LoVo (cell line): ENCODE results near the gene CEBPZOS.

Source experiments
- DNase-seq: peaks from one replicate; pipeline ENCODE4 v3.0.0-alpha.2; 2016; ENCODE audit warnings: low spot score

The CEBPZOS gene

DNA sequence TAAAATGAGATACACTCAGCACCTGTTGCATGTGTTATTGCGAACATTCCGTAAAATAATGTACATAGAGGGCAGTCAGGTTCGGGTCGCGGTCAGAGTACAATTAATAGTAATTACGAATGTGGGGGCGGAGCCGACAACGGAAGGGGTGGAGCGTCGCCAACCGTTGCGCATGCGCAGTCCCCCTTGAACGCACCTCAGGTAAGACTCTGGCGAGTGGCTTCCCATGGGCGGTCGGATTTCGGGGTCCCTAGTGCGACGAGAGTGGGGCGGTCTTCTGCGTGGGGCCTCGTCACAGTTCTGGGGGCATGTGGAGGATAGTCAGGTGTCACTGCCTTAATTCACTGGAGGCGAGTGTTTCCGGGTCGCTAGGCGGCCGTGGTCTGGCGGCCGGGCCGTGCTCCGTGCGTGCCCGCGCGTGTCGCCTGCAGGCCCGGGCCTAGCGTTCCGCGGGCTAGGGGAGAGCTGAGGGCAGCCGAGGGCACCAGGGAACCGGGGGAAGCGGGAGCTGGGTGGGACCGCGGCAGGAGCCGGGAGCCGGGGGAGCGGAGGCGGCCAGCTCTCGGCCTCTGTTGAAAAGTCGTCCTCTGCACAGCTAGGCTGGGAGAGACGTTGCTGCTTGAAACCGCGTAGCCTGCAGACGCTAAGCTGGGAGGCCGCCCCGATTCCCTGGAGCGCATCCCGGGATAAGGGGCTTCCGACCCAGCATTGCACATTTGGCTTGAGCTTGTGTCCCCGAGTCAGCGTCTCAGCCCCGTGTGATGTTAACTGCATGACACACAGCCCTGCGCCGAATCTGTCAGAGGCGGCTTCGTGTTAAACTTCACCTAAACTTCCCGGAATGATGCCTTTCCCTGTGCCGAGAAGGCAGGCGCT is at the start of gene CEBPZOS:
Gene CEBPZOS (plus strand): TSS at position 177 of the 876 bp plus-strand sequence. CDS start 3,209 bp downstream, outside the sequence.
- peak; percentile 88 for DNase-seq

DNA sequence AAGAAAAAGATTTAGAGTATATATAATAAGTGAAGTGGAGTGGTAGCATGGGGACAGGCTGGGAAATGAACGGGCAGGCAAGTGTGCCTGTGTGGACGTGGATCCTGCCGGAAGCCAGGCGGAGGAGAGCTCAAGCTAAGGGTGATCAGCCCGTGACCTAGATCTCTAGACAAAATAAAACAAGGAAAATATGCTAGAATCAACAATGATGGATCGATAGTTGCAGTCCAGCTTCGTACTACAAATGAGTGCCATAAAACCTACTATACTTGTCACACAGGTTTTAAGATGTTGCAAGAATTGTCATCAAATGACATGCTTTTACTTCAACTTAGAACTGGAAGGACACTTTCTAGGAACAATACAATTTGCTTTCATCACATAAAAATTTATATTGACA is 48.0 kb upstream of the CEBPZOS start:
- DNase-seq, result no peak

DNA sequence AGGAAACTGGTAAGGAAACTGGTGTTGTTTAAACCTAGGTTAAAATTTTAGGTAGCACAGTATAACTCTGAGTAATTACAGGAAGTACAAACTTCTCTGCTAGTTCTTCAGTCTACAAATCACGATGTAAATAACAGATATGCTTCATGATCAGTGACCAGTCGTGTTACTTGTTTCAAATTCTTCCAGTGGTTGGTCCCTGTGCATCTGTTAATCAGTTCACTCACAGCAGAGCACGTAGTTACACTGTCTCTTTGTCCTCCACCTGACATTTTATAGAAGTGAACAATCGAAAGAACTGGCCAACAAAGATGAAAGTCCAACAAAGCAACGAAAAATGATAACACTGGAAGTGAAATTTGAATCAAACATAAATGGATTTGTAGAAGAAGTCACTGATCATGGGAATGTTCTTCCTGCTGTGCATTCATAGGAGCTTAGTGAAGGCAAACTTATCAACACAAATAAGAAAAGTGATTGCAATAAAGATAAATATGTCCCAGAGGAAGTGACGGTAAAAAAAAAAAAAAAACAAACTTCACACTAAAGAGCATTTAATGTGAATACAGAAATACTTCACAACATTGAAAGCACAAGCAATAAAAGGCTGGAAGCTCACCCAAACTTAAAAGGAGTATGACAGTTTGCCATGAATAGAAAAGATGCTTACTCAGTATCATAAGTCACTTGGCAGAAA is 46.5 kb upstream of the CEBPZOS start:
- DNase-seq, result peak; percentile 10

DNA sequence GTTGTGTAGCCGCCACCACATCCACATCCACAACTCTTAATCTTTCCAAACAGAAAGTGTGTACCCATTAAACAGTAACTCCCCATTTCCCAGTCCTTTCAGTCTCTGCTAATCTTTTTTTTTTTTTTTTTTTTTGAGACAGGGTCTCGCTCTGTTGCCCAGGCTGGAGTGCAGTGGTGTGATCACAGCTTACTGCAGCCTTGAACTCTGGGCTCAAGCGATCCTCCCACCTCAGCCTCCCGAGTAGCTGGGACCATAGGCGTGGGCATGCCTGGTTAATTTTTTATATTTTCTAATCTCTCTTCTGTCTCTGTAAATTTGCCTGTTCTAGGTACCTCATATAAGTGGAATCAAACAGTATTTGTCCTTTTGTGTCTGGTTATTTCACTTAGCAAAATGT is 43.1 kb upstream of the CEBPZOS start:
- no peak for DNase-seq

DNA sequence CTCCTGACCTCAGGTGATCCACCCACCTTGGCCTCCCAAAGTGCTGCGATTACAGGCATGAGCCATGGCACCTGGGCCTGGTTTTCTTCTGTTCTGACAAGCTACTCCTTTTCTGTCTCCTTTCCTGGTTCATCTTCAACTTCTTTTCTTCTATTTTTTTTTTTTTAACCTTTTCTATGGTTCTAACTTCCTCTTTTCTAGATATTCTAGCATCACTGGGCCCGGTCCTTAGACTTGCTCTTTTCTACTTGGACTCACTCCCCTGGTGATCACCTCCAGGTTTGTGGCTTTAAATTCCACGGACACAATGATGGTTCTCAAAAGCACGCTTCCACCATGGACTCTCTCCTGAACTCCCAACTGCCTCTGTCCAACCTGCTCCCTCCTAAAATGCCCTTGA is 41.5 kb upstream of the CEBPZOS start:
- DNase-seq, result no peak

DNA sequence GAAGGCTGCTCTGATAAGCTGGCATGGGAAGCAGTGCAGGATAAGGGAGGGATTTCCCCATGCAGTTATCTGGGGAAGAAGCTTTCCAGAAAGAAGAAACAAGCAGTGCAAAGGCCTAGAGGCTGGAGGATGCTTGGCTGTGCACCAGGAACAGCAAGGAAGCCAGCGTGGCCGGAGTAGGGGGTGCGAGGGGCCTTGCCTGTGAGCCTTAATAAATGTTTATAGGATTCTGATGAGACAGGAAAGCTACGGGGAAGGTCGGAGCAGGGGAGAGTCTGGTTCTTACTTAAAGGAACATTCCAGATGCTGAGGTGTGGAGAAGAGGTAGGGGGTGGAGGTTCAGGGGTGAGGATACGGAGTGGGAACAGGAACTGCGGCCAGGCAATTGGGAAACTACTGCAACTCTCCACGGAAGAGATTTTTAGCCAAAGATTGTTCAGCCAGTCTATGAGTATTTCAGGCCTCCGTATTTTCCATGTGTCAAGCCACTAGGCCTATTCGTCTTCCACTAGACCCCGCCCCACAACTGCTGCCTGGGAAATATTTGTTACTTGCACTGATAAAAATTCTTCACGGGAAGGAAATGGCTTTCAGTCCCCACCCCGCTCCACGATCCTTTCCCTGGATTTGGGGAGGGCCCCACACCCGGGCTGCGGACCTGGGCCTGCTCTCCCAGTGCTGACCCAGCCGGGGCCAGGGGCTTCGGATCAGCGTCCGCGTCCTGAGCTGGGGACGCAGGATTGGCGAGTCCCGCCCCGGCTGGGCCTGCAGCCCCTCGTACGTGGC is 40.0 kb upstream of the CEBPZOS start:
- peak; percentile 70 for DNase-seq

DNA sequence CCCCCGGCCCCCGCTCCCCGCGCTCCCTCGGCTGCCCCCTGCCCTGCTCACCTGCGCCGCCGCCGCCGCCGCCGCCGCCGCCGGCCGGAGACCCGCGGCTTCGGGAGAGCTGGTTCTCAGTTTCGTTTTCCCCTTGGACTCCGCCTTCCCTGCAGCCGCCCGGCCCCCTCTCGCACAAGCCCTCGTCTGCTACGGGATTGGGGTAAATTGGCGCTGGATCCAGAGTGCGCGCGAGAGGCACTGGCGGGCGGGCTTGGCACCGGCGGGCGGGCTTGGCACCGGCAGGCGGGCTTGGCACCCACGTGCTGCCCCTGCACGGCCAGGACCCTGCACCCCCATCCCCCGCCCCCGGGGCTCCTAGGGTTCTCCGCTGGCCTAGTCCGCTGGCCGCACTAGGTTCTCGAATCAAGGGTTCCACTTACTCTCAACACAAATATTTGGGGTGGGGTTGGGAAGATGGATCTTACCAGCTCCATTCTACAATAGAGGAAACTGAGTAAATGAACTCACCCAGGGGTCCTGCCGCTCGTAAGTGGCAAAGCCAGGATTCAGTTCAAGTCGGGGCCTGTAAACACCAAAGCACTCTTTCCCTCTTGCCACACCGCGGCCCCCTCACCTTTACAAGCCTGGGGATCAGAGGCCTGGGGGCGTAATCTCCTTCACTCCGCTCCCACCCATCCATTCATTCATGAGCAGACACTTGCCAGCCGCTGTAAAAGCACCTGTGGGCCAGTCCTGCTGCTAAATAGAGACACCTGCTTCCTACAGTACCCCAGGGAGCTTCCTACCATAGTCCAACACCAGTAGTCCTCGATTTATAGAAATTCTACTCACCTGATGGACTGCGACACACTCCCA is 39.2 kb upstream of the CEBPZOS start, which contains the start of gene EIF2AK2:
Gene EIF2AK2 (minus strand): TSS at position 124 of the 858 bp plus-strand sequence. CDS start 9,174 bp downstream, outside the sequence.
- peak; percentile 87 for DNase-seq

DNA sequence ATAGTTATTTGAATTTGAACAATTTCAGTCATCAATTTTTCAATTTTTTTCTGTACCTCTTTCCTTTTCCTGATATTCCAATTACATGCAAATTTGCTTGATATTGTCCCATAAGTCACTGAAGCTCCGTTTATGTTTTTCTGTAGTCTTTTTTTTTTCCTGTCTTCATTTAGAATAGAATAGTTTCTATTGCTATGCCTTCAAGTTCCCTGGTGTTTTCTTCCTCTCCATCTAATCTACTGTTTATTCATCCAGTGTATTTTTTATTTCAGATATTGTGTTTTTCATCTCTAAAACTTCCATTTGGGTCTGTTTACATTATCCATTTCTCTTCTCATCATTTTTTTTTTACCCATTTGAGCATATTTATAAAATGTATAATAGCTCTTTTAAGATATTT is 31.5 kb upstream of the CEBPZOS start:
- no peak for DNase-seq

DNA sequence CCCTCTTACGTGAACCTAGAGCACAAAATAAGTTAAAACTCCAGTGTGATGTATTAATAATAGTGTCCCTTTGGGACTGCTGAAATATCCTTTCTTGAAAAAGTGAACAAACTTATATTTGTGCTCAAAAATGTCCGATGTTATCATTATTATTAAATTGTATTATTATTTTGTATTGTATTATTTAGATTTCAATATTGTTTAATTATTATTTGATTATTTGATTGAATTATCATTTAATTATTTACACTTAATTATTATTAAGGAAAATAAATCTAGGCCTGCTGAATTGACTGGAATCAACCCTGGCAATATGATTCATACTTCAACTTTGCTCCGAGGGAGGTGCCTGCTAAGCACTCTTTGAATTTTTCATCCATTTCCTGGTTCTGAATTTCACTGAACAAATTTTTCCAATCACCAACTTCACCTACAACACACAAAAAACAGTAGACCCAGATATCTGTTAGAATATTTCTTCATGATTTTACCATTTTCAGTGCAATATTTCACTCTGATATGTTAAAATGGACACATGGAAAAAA is 28.6 kb upstream of the CEBPZOS start:
- peak; percentile 63 for DNase-seq

DNA sequence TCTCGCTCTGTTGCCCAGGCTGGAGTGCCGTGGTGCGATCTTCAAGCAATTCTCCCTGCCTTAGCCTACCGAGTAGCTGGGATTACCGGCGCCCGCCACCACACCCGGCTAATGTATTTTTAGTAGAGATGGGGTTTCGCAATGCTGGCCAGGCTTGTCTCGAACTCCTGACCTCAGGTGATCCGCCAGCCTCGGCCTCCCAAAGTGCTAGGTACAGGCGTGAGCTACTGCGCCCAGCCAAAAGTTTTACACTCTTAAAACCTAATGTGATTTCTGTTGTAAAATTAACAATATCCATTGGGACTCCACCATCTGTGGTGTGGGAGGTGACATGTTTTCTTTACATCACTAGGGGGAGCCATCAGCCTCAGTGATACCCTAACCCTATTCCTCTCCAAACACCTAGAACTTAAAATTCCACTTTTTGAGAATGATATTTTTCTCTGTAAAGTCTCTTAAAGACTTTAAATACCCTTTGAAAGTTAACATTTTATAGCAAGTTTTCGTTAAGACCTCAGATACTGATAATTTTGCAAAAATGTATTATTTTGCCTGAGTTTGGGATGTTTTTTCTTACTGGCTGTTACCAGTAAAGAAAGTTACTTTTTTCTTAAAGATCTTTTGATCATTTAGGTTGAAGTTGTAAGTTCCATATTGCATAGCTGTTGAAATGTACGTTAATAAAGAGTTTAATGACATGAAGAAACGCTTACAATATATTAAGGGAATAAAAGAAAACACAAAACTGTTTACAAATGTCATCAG is 27.9 kb upstream of the CEBPZOS start:
- peak; percentile 37 for DNase-seq

DNA sequence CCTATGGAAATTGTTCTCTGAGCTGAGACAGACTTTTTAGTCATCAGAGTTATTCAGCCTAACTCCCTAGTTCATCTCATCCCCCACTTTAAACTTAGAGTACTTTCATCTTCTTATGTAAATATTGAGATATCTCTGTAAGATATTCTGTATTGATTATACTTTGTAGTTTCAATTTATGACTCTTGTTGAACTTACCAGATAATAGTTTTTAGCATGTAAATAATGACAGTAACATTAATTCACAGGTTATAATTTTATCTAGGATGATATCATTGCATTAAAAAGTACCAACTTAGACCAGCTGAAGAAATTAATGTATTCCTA is 24.7 kb upstream of the CEBPZOS start:
- DNase-seq, result no peak

DNA sequence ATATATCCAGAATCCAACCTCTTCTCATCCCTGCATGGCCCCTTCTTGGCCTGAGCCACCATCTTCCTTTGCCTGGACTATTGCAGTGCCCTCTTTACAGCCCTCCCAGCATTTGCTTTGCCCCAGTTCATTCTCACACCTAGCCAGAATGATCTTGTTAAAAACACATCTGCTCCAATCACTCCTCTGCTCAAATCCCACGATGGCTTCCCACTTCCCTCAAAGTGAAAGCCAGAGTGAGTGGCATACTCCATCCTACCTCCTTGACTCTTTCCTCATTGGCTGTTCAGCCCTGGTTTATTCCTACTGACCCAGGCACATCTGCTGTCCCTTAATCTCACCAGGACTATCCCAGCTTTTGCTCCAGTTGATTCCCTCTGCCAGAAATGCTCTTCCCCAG is 22.6 kb upstream of the CEBPZOS start:
- no peak for DNase-seq

DNA sequence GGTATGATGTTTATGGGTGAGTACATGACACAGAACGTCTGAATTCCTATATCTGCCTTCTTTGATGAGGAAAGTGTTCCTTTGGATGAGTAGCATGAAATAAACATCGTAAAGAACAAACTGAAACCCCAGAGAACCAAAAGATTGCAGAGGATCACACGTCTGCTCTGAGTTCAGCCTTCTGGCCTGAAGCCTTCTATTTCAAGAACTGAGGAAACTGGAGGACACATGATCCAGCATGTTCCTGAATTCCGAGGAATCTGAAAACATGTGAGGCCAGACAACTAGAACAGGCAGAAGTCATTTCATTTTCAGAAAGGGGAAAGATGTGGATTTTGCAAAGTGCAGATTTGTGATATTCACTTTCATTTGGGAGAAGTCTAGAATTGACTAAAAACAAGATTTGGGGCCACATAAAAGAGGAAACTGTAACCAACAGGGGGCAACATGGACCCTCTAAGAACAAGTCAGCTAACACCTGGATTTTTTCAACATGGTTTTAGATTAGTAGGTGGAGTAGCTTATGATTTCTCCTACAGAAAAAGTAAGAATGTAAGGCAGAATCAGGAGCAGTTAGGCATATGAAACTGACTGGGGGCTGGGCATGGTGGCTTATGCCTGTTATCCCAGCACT is 16.2 kb upstream of the CEBPZOS start:
- no peak for DNase-seq

DNA sequence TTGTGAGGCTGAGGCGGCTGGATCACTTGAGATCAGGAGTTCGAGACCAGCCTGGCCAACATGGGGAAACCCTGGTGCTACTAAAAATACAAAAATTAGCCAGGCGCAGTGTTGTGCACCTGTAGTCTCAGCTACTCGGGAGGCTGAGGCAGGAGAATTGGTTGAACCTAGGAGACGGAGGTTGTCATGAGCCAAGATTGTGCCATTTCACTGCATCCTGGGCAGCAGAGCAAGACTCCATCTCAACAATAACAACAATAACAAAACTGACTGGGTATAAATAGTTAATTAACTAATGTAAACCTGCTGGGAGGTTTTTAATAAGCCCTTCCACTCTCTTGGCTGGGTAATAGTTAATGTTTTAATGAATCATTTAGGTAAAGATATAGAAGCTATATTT is 15.7 kb upstream of the CEBPZOS start:
- DNase-seq, result no peak

DNA sequence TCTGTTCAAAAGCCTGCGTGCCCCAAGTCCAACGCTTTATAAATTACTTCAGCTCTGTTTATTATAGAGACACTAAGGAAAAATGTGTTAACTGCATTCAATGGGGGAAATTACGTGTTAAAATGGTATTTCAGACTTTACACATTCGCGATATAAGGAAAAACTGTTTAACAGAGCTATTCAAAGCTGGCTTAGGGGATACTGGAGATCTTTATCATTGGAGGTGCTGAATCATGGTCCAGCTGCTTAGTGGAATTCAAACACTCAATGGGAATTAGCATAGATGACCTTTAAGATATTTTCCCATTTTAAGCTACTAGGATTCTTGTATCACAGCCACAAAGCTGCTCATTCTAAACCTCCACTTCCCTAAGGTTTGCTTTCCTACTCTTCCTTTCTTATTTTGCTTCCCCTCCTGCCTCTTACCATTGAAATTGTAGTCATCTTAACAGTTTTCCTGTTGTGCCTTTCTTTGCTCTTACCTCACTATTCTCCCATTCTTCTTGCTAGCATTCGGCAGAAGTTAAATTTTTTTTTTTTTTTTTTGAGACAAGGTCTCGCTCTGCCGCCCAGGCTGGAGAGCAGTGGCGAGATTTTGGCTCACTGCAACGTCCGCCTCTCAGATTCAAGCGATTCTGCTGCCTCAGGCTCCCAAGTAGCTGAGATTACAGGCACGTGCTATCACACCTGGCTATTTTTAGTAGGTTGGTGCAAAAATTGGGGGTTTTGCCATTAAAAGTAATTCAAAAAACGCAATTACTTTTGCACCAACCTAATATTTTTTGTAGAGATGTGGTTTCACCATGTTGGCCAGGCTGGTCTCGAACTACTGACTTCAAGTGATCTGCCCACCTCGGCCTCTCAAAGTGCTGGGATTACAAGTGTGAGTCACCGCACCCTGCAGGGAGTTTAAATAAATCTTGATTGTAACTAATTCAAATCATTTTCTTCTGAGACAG is 14.3 kb upstream of the CEBPZOS start:
- no peak for DNase-seq

DNA sequence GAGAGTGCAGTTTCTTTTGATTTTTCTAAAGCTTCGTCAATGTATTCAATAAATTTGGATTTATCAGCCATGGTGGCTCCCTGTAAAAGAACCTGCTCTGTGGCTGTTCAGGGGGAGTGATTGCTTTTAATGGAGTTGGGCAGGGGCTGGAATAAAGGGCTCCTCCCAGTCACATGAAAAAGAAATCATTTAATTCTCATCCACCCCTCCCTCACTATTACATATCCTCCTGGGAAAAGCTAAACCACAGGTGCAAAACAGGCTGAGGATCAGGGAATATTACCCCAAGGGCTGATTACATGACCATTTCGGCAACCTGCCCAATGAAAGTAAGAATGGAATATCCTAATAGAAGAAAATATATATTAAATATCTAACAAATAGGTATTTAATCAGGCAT is 7.7 kb upstream of the CEBPZOS start, which contains the start of gene SULT6B1:
Gene SULT6B1 (minus strand): TSS at position 101 of the 400 bp plus-strand sequence. CDS start 30 bp downstream, at position 71.
- DNase-seq, result no peak

DNA sequence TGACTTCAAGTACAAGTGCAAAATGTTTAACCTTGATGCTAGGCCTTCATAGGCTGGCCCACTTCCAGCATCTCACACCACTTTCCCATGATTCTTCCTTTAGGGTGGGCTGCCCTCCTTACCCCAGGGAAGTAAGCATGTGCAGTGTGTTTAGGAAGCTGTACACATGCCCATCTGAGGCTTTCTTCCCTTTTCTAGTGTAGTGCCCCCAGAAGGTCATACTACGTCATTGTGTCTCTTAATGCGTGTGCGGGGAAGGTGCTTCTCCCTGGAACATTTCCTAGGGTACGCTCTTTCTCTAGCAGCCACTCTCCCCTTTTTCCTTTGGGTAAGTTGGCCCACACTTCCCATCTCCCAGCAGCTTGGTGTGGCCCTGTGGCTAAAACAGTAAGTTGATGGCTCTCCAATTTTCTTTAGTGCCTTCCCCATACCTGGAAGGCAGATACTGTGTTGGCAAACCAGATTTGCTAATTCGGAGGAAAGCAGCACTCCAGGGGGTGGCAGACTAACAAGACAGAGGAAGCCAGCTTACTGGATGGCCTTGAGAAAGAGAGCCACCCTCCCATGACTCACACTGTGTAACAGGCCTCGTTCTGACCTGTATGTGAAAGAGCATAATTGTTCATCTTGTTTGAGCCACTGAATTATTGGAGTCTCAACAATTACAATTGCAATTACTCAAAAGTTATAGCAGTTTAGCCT is 6.7 kb upstream of the CEBPZOS start:
- DNase-seq, result peak; percentile 85

DNA sequence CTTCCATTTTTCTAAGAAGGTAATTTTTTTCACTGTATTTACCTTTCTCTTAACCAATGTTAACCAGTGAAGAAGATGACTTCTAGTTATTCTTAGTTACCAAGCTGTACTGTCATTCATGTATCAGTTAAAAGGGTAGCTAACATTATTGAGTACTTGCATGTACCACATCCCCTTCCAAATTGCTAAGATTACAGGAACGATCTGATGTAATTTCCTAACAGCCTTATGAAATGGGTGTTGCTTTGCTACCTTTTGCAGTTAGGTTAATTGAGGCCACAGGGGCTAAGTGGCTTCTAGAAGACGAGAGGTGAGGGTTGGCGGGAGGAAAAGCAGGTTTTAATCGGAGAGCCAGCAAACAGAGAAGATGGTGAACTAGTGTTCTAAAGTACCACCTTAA is 6.0 kb upstream of the CEBPZOS start:
- no peak for DNase-seq
